HTERT RPE-1 (cell line): ENCODE measurements around the gene TPX2.

Experiments
- in situ Hi-C: fragments of 300-500 bp; cut with MboI; formaldehyde crosslinking; loops from 4 replicates; pipeline ENCODE4 v1.14.3; 2020; ENCODE audit warnings: low sequenced_read_pairs

The TPX2 gene

GRCh38 chr20:31706607-31707257 lies 32.4 kb upstream of the TPX2 start:
- in situ Hi-C loops, result no loop called here

GRCh38 chr20:31707258-31707615 lies 31.9 kb upstream of the TPX2 start:
- in situ Hi-C loops, result no loop called here

GRCh38 chr20:31707994-31708735 lies 30.9 kb upstream of the TPX2 start:
- in situ Hi-C loops, result no loop called here

DNA sequence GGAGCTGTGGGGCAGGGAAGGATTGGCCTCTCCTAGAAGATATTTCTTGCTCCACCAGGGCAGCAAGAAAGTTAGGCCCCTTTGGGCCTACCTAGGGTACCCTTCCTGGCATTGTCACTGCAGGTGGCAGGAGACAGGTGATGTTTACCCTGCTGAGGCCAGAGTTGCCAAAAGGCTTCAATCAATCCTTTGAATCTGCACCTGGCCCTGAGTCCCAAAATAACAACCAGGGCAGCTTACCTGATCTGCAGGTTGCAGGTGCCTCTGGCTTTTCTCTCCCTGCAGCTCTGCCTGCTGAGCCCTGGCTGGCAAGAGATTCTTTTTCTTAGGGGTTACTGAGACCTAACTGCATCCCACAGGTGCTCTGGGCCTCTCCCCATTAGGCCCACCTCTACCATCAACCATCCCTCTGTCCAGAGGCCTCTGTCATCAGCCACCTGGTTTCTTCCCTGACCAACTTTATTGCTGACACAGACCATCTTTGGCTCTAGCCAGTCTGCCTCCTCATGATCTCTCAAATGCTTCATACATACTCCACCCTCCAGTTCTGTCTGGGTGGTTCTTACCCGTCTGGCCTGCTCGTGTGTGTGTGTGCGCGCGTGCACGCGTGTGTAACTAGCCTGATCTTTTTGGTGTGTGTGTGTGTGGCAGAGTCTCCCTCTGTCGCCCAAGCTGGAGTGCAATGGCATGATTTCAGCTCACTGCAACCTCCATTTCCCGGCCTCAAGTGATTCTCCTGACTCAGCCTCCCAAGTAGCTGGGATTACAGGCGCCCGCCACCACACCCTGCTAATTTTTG lies 30.2 kb upstream of the TPX2 start:
- in situ Hi-C loops, result no loop called here

DNA sequence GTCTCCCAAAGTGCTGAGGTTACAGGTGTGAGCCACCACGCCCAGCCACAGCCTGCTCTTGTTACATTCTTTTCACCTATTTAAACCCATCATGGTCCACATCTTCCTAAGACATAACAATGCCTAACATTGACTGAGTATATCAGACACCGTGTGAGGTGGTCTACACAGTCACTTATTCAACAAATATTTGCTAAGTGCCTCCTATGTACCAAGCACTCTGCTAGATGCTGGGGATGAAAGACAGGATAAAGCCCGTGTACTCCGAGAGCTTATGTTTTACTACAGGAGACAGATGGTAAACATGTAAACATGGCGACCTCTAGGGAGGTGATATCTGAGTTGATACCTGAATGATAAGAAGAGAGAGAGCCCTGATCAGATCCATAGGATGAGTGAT lies 29.2 kb upstream of the TPX2 start:
- in situ Hi-C loops, result no loop called here

- in situ Hi-C loops, result no loop called here
Measured at GRCh38 chr20:31710423-31711108, 28.5 kb upstream of the TPX2 start.

GRCh38 chr20:31711179-31712111 lies 27.6 kb upstream of the TPX2 start:
- in situ Hi-C loops, result no loop called here

- in situ Hi-C loops, result no loop called here
Measured at GRCh38 chr20:31712112-31712553, 27.0 kb upstream of the TPX2 start.

- in situ Hi-C loops, result no loop called here
Measured at GRCh38 chr20:31712564-31713311, 26.4 kb upstream of the TPX2 start.

- in situ Hi-C loops, result no loop called here
Measured at GRCh38 chr20:31713312-31714273, 25.5 kb upstream of the TPX2 start.

DNA sequence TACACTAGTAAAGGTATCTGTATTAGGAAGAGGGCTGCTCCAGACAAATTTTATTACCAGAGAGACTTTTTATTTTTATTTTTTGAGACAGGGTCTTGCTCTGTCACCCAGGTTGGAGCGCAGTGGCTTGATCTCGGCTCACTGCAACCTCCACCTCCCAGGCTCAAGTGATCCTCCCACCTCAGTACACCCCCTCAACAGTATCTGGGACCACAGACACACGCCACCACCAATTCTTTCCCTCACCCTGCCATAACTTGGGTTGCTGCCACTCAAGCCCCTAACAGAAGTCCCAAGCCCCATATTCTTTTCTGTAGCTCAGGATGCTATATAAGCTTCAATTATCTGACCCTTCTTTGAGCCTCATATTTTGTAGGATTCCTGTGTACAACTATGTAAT lies 23.3 kb upstream of the TPX2 start:
- in situ Hi-C loops, result no loop called here

DNA sequence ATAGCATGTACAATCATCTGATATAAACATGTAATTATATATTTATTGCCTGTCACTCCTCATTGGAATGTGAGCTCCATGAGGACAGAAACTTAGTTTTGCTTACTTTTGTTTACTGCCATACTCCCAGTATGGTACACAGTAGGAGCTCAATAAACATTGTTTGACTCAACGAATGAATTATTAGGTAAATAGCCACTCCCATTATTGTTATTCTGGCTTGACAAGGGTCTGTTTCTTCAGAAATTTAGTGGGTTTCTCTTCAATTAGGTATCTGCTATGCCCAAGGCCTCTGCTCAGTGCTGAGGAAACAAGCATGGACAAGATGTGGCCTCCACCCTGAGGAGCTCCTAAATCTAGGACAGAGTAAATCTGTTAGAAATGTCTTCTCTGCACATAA lies 22.7 kb upstream of the TPX2 start:
- in situ Hi-C loops, result no loop called here

GRCh38 chr20:31716818-31717477 lies 22.1 kb upstream of the TPX2 start:
- in situ Hi-C loops, result no loop called here

GRCh38 chr20:31717478-31718201 lies 21.4 kb upstream of the TPX2 start:
- in situ Hi-C loops, result no loop called here

DNA sequence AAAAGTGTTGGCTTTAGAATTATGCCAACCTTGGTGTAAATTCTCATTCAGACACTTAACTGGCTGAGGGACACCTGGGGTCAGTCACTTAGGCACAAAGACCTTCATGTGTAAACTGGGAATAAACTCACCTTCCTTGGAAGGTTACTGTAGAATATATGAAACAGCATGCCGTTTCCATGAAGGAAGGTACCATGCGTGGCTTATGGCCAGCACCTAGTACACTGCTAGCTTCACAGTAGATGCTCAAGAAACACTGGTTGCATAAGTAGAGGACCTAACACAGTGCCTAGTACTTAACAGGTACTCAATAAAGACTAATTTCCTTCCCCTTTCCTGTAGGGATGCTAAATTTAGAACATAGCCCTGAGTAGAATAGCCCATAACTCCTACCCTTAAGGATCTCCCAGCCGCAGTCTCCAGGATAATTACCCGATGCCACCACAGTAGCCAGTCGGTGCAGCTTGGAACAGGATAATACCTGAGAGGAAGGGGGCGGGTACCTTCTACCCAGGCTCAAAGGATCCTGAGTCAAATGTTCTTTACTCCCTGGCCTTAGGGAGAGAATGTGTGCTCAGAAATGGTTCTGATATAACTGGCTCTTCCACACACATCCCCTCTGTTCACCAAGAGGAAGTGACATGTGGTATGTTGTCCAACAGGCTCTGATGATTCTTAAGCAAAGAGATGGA lies 20.0 kb upstream of the TPX2 start:
- in situ Hi-C loops, result no loop called here

DNA sequence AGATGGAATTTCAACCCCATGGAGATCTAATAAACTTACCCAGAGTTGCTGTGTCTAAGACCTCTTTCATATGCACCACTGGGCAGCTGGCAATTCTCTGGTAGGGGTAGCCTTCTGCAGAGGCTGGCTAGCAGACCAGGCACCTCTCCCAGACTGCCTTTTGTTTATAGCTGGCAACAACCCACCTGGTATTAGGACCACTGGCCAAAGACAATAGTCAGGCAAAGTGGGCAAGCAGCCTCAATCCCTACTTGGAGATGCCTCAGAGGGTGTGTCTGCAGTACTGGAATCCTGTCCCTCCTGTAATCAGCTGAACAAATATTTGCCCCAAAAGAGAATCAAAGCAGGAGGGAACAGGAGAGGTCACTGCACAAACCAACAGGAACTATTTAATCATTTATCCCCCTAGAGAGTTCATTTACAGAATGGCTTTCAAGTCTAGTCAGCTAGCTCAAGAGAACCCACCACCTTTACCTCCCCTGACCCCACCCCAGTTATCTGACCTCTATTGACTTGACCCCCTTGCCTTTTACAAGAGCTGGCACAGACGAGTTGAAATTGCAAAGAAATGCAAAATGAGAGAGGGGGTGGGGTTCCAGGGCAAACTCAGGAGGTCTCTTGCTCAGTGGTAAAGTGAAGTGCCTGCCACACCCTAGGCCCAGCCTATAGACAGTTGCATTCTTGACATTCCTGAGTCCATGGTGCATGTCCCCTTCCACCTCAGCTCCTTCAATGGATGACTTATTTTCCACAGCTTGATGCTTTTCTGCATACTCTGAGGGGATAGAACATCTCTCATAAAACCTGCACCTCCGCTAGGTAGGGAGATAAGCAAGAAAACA lies 19.2 kb upstream of the TPX2 start:
- in situ Hi-C loops, result no loop called here
